ENCODE measurements around the gene MUSTN1.

DNA sequence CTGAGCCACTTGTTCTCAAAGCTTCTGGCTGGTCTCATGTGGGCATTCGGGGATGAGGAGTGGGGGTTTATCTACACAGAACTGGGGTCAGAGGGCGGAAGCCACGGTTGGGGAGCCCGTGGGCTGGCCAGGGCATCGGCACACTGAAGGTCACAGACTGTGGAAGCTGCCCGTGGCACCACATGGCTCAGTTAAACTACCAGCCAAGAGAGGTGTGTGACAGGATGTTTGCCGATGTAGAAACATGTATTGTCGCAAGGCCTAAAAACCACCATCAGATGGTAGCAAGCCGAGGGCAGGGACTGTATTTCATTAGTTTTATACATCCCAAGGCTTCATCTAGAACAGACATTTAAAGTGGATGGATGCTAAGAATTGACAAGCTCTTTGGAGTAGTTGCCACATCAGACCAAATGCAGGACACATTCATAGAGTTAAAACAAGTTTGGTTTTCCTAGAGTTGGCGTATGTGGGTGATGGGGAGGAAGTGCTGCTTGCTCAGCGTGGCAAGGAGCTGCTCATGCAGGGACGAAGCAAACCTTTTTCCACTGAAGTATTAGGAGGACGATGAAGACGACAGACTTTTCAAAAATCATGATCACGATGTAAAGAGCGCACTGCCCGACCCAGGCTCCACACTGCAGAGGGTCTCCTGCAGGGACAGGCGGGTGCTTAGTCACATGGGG lies 9.6 kb upstream of the MUSTN1 start:
- no peak for TF ChIP-seq EZH2 (IDR thresholded peaks at IDR 0.05; ENCODE audit: insufficient read depth, poor library complexity, severe bottlenecking)
- no peak for TF ChIP-seq EZH2phosphoT487 (IDR thresholded peaks at IDR 0.05; ENCODE audit: insufficient read depth, low read depth)
